Heart left ventricle (tissue), 16 donors: ENCODE data around the gene FKBP7. TPM values are rescaled to one million over a fixed set of nuclear protein-coding genes. Genes with fewer than 3 reads are reported as not detected.
A peak's percentile ranks its signal among the peaks of the same experiment; 100 is the strongest.

ENCODE experiments used
- ATAC-seq, 4 donors: fragments of 200-7000 bp; cut with Tn5 transposase; one replicate each; pipeline ENCODE4 v1.9.1; 2020 to 2022; ENCODE audit warnings: moderate library complexity in 4 of 4, mild to moderate bottlenecking in 3 of 4, moderate number of reproducible peaks in 1 of 4
- DNase-seq, 5 donors: peaks; one replicate each; pipeline ENCODE4 v3.0.0-alpha.2; 2020
- H3K27ac ChIP-seq, 12 donors: fragments of 200-600 bp; sonication (generic) in 4 of 12; one replicate each; pipeline versions ENCODE4 v1.5.0 to v1.8.0; 2016 to 2022; ENCODE audit warnings: mild to moderate bottlenecking in 2 of 12
- H3K27me3 ChIP-seq, 9 donors: fragments of 200-600 bp; sonication (generic) in 2 of 9; one replicate each; pipeline versions ENCODE4 v1.5.1 to v1.8.0; 2016 to 2022; ENCODE audit warnings: mild to moderate bottlenecking in 3 of 9
- H3K36me3 ChIP-seq, 9 donors: fragments of 200-600 bp; sonication (generic) in 2 of 9; one replicate each; pipeline versions ENCODE4 v1.5.0 to v1.8.0; 2018 to 2022; ENCODE audit warnings: mild to moderate bottlenecking in 2 of 9
- H3K4me1 ChIP-seq, 12 donors: fragments of 200-600 bp; sonication (generic) in 4 of 12; one replicate each; pipeline versions ENCODE4 v1.5.0 to v1.8.0; 2016 to 2022; ENCODE audit warnings: mild to moderate bottlenecking in 3 of 12
- H3K4me3 ChIP-seq, 12 donors: fragments of 200-600 bp; sonication (generic) in 4 of 12; one replicate each; pipeline versions ENCODE4 v1.5.0 to v1.8.0; 2017 to 2022; ENCODE audit warnings: mild to moderate bottlenecking in 9 of 12, moderate library complexity in 4 of 12
- H3K9me3 ChIP-seq, 12 donors: fragments of 200-600 bp; sonication (generic) in 4 of 12; one replicate each; pipeline versions ENCODE4 v1.5.0 to v1.8.0; 2016 to 2022; ENCODE audit warnings: mild to moderate bottlenecking in 1 of 12
- POLR2A ChIP-seq, 2 donors: fragments of 450-650 bp; IDR thresholded peaks; one replicate each; pipeline ENCODE4 v1.6.1; 2017; ENCODE audit warnings: antibody characterized with exemption in 2 of 2, mild to moderate bottlenecking in 2 of 2, moderate library complexity in 2 of 2
- WGBS, 4 donors: extraction: QIAGEN DNeasy Blood & Tissue Kit in 2 of 4; methylation state at CpG; one replicate each; pipeline versions ENCODE4 v1.1.5 to v1.1.7; 2013 to 2018; 5-methylcytosine and 5-hydroxymethylcytosine counted together
- intact Hi-C, 10 donors: fragments of 100-400 bp; cut with DNase I; formaldehyde crosslinking; loops; one replicate each; pipeline versions ENCODE4 v1.11.1 to v1.14.2; 2022
- polyA plus RNA-seq, 2 donors: library from polyadenylated mRNA; stranded (reverse); fragments of 200-250 nt; gene quantifications; one replicate each; pipeline ENCODE4 v1.2.3, GENCODE V29; 2013
- total RNA-seq, 9 donors: library from RNA; depleted of rRNA in 2 of 9; stranded (reverse); fragments of >200 nt in 2 of 9; fragmentation: NEBNext Ultra II Directional in 3 of 9; extraction: Animal tissue kit (Norgen Biotek cat#: 25700) in 3 of 9; gene quantifications; one replicate each; pipeline versions ENCODE4 v1.1.0 to v1.2.4, GENCODE V29; 2016 to 2023
- TF ChIP-seq, protein P1 (sequence below), 12 donors: fragments of 200-600 bp; sonication (generic) in 4 of 12; IDR thresholded peaks; one replicate each; pipeline versions ENCODE4 v1.5.0 to v1.8.0; 2018 to 2022; ENCODE audit warnings: antibody characterized with exemption in 12 of 12, mild to moderate bottlenecking in 5 of 12
- donor health status: ischemic (EF 13 %, LVEDD 7.1; RV severe dilation, severe dysfunction).
- donor health status: healthy with polysubstance abuse.
- donor health status: DM: no; HTN: yes; CAD: no.
- donor health status: DM: no; HTN: no; CAD: no.
- donor health status: ischemic (EF 25% LVEDD 6.9; RV normal size, moderate dysfunction).
- donor health status: ischemic (EF 25% LVEDD 5.7; RV mildly dilated, moderate dysfunction).
- donor health status: healthy.
- donor health status: DM: yes; HTN: yes; CAD: no.
- donor health status: ischemic (EF 35%, LVEDD 5.7; RV mildly dilated, moderate dysfunction).
- donor health status: nonischemic (EF 11% LVEDD 7.7; RV severe dilation, severe dysfunction).
- donor health status: DM: yes; HTN: yes; CAD: no.
- donor health status: PGD.
- donor health status: ischemic (EF 29% LVEDD 5.4; RV normal size, mild dysfunction).
- donor health status: nonischemic (EF 23%, LVEDD 6.1; RV moderate dilation, normal function).

Gene FKBP7
- total and polyA plus RNA-seq, 11 donors, result 5.3 to 11.8 (median 9.0) TPM

DNA sequence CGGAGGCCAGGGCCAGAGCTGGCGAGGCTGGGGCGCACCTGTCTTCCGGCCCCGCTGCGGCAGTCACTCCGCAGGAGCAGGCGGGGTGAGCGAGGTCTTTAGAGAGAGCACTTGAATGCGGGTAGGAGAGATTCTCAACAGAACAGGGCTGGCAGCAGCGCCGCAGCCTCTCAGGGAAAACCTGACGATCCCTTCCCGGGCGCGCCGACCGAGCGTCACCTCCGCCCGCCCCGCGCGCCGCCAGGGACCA lies 28.0 kb downstream of the FKBP7 start:
- ATAC-seq (peak in 1 of 4 donors; percentile 2), DNase-seq (no peak)
- Histone ChIP-seq H3K36me3 (peaks cover 0 to 34% (median 29%) of the 10 kb centered on the region in 9 donors), H3K4me3 (peak overlapping the region; percentile 74 to 96 (median 90)), H3K4me1 (peaks cover 0 to 35% (median 26%) of the 10 kb centered on the region in 12 donors), H3K9me3 (no peaks in the 10 kb centered on the region), H3K27ac (peak overlapping the region; percentile 88 to 99 (median 98)), H3K27me3 (no peaks in the 10 kb centered on the region)
- intact Hi-C loops, result loop anchor here in 4 of 10 donors (2.0 to 5.0 kb wide), 3 partner anchors 28 to 72 kb away; partner anchors contain the start of gene FKBP7 (in 2 of the 4)
- WGBS, 4 donors, result 0% methylated on average over 10 to 25 of the region's 25 CpGs
- no peak for TF ChIP-seq POLR2A (IDR thresholded peaks at IDR 0.05)
- TF ChIP-seq, protein P1, sequence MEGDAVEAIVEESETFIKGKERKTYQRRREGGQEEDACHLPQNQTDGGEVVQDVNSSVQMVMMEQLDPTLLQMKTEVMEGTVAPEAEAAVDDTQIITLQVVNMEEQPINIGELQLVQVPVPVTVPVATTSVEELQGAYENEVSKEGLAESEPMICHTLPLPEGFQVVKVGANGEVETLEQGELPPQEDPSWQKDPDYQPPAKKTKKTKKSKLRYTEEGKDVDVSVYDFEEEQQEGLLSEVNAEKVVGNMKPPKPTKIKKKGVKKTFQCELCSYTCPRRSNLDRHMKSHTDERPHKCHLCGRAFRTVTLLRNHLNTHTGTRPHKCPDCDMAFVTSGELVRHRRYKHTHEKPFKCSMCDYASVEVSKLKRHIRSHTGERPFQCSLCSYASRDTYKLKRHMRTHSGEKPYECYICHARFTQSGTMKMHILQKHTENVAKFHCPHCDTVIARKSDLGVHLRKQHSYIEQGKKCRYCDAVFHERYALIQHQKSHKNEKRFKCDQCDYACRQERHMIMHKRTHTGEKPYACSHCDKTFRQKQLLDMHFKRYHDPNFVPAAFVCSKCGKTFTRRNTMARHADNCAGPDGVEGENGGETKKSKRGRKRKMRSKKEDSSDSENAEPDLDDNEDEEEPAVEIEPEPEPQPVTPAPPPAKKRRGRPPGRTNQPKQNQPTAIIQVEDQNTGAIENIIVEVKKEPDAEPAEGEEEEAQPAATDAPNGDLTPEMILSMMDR (IDR thresholded peaks at IDR 0.05), result no peak

DNA sequence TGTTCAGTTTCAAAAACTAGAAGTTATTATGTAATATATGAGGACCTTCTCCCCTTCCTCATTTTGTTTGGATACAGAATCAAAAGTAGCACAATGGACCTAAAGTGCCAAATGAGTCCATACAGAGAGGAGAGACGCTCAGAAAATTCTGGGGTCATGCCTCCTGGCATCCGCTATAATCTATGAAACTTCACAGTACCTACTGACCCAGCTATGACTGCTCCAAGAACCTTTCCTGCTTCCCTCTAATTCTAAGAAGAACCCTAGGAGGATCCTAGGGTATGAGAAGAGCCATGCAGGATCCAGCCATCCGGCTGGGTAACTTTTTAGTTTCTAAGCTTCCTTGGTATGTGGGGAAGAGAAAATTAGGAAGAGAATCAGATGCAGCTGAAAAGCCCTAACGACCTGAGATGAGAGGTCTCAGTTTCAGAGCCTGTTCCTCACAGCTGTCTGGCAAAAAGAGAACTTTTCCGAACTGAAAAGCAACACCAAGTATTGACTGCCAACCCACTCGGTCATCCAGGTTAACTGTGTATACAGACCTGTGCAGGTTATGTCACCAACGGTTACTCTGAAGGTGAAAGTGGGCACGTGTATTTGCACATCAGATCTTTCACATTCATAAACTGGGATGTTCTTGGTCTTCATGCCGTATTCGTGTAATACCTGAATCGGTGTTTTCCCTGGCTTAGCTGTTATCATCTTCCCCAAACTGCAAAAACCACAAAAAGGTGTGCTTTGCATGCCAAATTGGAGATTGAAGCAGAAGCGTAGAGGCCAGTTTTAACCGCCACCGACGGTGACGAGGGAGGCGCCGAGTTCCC lies 28.5 kb downstream of the FKBP7 start:
- no peak for TF ChIP-seq POLR2A (IDR thresholded peaks at IDR 0.05)
- TF ChIP-seq, protein P1 (IDR thresholded peaks at IDR 0.05), result no peak
- ATAC-seq (no peak), DNase-seq (no peak)
- 7 to 11% (median 7%) methylated on average over 16 to 18 of the region's 18 CpGs for WGBS, 4 donors
- Histone ChIP-seq H3K4me1 (peaks cover 0 to 35% (median 26%) of the 10 kb centered on the region in 12 donors), H3K36me3 (peaks cover 0 to 39% (median 35%) of the 10 kb centered on the region in 9 donors), H3K9me3 (no peaks in the 10 kb centered on the region), H3K27me3 (no peaks in the 10 kb centered on the region), H3K27ac (peak overlapping the region; percentile 88 to 99 (median 98)), H3K4me3 (peak overlapping the region; percentile 74 to 96 (median 90))
- intact Hi-C loops, result loop anchor here in 4 of 10 donors (2.0 to 5.0 kb wide), 3 partner anchors 29 to 72 kb away; partner anchors contain the start of gene FKBP7 (in 2 of the 4)

DNA sequence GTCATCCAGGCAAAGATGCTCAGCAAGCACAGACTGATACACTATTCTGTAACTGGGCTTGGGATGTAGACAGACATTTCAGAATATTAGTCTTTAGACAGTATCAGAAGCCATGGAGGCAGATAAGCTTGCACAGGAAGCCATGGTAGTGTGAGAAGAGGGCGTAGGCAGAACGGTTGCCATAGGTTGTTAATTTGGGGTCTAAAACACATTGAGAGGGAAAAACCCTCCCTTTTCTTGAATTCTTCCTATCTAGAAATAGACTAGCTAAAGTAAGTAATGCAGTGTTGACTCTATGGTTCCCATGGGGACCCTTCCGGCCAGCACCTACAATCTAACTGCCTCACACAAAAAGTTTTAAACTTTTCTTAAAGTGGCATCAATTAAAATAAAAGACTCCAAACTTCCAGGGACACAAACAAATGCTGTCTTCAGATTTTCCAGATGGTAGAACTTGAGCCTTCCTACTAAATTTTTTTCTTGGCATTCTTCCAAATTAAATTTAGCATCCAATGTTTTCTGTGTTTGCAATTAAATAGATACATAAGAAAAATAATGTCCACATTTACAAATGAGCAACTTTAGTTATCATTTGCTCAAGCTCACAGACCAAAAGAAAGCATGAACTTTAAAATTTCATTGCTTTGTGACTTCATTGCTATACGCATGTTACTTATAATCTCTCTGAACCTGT lies 29.3 kb downstream of the FKBP7 start:
- TF ChIP-seq, protein P1 (IDR thresholded peaks at IDR 0.05), result no peak
- no peak for TF ChIP-seq POLR2A (IDR thresholded peaks at IDR 0.05)
- H3K27ac ChIP-seq, result peak overlapping the region in 1 of 12 donors; percentile 97
- peak overlapping the region in 8 of 12 donors; percentile 74 to 95 (median 90) for H3K4me3 ChIP-seq
- no peak for DNase-seq
- intact Hi-C loops, result no loop called here
- no peaks in the 10 kb centered on the region for H3K27me3 ChIP-seq
- 35 to 70% (median 66%) methylated on average over 4 of the region's 4 CpGs for WGBS, 4 donors
- H3K9me3 ChIP-seq, result no peaks in the 10 kb centered on the region
- peaks cover 0 to 47% (median 43%) of the 10 kb centered on the region in 9 donors for H3K36me3 ChIP-seq
- peaks cover 0 to 35% (median 26%) of the 10 kb centered on the region in 12 donors for H3K4me1 ChIP-seq
- ATAC-seq, result no peak

DNA sequence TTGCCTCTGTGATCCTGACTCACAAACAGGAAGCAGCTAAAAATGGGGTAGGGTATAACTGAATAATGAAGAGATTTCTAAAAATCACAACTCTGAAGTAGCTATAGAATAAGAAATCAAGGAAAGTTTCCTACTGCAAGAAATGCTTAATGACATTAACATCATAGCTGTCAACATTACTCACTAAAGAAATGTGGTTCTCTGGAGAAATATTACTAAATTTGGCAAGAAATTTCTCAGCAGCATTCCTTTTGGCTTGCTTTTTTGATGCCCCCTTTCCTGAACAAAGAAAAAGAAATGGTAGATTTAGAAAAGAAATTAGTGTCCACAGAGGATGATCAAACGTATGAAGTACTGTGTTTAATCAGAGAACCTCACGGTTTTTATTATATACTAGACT lies 37.0 kb downstream of the FKBP7 start:
- H3K27me3 ChIP-seq, result no peaks in the 10 kb centered on the region
- H3K36me3 ChIP-seq, result peaks cover 0 to 100% (median 99%) of the 10 kb centered on the region in 9 donors
- intact Hi-C loops, result no loop called here
- H3K4me3 ChIP-seq, result no peak overlapping the region
- no peak for TF ChIP-seq POLR2A (IDR thresholded peaks at IDR 0.05)
- TF ChIP-seq, protein P1 (IDR thresholded peaks at IDR 0.05), result no peak
- no peaks in the 10 kb centered on the region for H3K4me1 ChIP-seq
- no peak overlapping the region for H3K27ac ChIP-seq
- no peaks in the 10 kb centered on the region for H3K9me3 ChIP-seq
- no peak for DNase-seq
- no peak for ATAC-seq
- 94 to 95% (median 95%) methylated on average over 2 of the region's 2 CpGs for WGBS, 4 donors
